Kidney glomerular epithelial cell (primary cell): ENCODE measurements around the gene CTRL.

ENCODE experiments used
- DNase-seq: peaks from one replicate; lab custom pipeline; 2025; lab: John Stamatoyannopoulos, UW

Gene CTRL

DNA sequence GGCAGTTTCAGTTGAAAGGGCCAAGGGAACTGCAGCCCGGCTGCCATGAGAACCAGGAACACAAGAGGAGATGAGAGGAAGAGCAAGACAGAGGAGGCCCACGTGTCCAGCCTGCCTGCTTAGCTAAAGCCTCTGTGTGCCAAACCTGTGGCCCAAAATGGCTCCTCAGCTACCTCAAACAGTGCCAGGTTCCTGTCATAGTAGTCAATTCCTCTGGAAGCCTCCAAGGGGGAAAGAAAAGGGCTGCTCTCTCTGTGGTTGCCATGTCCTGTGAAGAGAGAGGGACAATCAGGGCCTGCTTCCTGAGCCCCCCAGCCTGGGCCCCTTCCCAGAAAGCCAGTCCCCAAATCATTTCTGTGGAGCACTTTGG is 31.6 kb upstream of the CTRL start:
- DNase-seq: no peak

GRCh38 chr16:67962135-67962534 is 30.5 kb upstream of the CTRL start:
- DNase-seq: no peak

- DNase-seq: no peak
Measured at GRCh38 chr16:67961551-67961957, 29.9 kb upstream of the CTRL start.

- DNase-seq: no peak
Measured at GRCh38 chr16:67959536-67960329, 28.1 kb upstream of the CTRL start.

DNA sequence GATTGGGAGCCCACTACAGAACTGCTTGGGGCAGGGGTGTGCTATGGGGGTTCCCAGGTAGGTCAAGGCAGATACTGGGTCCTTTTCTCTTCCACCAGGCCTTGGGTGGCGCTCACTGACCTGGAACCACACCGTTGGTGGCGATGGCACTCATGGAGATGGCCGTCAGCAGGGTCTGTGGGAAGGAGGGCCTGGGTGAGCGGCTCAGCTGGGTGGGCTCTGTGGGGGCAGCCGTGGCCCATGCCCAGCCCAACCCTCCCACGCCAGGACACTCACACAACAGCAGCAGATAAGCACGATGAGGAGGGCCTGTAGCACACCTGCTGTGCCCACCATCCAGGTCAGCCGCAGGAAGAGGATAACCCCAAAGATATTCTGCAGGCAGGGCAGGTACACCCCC is 26.0 kb upstream of the CTRL start:
- DNase-seq: no peak

- DNase-seq: no peak
Measured at GRCh38 chr16:67954421-67955196, 22.9 kb upstream of the CTRL start.

DNA sequence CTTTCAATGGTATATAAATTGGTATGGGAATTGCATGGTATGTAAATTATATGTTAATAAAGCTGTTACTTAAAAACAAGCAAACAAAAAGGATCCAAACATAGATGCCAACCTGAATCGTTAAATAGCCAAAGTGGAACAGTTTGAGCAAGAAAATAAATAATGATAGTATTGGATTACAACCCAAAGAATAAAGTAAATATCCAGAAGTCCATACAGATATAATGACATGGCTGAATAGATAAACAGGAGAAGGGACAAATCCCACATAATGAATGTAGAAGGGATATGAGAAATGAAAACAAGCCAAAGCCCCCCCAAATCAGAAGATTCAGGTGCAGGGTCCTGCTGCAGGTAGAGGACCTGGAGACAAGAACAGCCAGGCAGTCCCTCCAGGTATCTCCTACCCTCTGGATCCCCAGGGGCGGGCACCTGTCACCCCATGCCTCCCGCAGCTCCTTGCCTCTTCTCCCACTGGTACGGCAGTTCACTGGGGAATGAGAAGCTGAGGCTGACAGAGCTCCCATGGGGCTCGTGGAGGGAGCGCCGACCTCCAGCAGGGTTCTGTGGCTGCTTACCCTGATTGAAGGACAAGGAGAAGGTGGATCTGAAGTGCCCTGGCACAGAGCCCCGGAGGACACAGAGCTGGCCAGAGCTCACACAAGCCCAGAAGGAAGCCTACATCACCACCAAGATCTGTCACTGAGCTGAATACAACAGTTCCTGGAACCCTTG is 22.1 kb upstream of the CTRL start:
- no peak for DNase-seq

DNA sequence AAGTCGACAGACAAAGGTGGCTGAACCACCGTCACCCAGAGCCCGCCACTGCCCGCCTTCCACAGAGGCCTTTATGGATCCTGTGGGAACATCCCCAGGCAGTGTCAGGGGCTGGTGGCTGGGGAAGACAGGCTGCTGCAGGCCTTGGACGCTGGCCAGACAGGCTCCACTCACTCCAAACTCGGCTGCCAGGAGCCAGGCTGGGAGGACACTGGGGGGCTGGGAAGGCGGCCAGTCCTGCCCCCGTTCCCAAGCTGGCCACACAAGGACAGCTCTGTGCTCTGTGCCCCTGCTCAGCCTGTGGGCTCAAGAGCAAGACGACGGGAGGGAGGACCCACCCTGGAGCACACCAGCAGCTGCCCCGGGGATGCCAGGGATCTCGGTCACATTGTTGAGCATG is 19.8 kb upstream of the CTRL start:
- DNase-seq: no peak

DNA sequence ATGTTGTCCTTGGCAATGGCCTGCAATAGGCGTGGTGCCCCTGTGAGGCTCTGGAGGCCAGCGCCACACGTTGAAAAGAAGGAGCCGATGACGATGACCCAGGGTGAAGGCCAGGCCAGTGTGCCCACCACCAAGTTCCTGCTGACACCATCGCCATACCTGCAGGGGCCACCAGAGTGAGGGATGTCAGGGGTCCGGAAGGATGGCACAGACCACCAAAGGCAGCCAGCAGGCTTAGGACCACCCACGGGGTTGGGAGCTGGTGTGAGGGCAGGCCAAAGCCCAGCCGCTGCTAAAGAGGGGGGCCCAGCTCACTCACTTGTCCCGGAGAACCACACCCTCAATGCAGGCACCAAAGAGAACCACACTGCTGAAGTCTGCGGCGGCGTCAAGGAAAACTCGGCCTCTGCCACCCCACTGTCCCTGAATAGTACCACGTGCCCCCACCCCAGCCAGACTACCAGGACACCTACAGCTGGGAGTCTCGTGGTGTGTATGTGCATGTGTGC is 18.7 kb upstream of the CTRL start:
- DNase-seq: no peak

DNA sequence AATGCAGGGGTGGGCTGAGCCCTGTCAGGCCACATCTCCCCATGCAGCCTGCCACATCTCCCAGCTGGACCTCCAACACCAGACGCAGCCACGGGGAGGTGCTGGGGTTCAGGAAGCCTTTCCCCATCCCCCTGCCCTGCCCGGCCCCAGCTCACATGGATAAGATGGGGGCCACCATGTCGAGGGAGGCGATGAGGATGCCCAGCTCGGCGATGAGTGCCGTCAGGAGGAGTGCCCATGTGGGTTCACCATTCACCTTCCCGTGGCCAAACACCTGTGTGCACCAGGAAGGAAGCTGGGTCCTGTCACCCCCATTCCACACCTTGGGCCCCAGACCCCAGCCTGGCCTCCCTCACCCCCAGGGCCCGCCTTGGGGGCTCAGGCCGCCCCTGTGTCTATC is 18.0 kb upstream of the CTRL start:
- DNase-seq: no peak

GRCh38 chr16:67948015-67948414 is 16.4 kb upstream of the CTRL start:
- DNase-seq: no peak

GRCh38 chr16:67946966-67947558 is 15.4 kb upstream of the CTRL start:
- DNase-seq: no peak

DNA sequence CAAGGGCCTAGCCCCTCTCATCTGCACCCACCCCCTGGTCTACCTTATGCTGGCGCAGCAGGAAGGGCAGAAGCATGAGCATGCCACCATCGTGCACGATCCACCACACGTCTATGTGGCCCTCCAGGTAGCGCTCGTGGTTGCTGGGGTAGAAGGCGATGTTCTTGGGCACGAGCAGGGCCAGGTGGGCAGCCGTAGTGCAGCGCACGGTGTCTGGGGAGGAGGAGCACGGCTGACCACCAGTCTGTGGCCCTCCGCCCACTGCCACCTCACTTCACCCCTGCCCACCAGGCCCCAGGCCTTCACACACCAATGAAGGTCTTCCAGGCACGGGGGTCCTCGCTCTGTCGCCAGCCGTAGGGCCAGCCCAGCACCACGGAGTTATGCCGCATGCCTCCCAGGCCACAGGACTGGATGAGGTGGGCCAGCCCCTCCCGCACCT is 14.5 kb upstream of the CTRL start:
- DNase-seq: no peak

DNA sequence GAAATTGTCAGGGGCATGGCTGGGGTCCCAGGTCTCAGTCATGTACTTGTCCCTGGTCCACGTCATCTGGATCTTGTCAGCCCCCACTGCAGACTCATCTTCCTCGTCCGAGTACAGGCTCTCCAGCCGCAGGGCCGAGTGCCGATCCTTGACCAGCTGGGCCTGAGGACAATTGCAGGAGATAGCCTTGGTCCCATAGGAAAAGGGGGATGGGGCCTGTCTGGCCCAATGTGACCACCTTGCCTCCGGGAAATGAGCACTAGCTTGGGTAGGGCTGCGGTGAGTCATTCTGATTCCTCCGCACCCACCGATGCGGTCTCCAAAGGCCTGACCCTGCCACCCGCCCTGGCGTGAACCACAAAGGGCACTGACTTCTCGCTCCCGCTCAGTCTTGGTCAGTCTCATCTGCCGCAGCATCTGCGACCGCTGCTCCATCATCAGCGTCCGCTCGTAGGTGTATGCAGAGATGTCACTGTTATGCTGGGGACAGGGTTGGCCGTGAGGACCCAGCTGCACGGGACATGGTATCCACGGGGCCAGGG is 13.8 kb upstream of the CTRL start:
- DNase-seq: no peak

DNA sequence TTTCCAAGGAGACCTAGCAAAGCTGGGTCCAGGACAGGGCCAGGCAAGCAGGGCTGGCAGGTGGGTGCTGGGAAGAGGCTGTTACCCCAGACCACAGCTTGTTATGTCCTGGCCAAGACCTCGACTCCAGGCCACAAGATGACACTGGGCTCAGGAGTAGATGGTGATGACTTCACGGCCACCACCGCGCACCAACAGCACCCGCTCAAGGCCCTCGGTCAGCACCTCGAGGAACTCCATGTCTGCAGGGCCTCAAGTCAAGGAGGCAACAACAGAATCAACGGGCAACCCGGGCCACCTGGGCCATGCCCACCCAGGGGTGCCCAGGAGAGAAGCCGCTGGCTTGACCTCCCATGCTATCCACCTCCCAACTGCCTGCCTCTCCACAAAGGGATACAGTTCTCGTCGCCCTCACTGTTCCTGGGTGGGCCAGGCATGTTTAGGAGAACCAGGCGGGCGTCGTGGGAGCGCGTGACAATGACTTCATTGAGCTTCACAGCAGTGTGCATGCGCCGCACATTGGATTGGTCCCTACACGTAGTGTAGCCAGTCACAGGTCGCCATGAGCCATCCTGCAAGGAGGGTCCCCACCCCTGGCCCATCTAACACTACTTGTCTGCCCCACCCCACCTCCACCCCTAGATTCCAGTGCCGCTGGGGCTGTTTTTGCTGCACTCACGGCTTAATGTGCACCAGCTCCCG is 13.2 kb upstream of the CTRL start:
- no peak for DNase-seq

DNA sequence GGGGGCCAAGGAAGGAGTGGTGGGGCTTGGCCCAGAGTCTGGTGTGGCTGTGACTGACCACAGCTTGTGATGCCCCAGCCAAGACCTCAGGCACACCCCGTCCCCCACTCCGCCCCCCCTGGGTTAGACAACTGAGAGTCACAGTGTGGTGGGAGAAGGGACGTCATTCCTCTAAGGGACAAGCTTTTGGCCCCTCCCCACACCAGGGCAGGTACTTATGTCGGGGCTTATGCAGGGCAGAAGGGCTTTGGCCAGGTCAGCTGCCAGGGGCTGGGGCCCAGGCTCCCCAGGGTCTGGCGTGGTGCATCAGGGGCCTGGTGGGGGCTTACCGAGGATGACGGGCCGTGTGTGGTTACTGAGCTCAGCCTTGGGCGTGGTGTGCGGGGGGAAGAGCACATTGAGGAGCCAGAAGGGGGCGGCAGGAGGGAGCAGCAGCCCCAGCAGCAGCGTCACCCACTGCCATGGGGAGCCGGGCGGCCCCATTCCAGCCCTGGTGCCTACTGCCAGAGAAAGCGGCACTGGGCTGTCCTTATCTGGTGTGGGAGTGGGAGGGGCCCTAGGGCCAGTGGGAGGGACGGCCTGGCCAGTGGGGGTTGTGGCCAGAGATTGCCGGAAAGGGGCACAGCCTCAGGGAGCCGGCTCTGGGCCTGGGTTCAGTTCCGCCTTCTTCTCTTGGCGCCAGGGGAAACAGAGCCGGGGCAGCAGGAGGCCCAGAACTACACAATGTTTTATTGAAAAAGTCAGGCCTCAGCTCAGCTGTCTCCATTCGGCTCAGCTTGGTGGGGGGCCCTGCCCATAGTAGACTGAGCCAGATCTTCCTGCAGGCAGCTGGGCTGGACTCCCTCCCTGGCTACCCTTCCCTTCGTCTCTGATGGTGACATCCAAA is 12.2 kb upstream of the CTRL start, which contains the start of gene LCAT:
Gene LCAT, minus strand, starts transcription at position 502 of the 886 bp plus-strand sequence. Its CDS starts 19 bp downstream, at position 483.
- DNase-seq: no peak

GRCh38 chr16:67943256-67943618 is 11.6 kb upstream of the CTRL start:
- no peak for DNase-seq

DNA sequence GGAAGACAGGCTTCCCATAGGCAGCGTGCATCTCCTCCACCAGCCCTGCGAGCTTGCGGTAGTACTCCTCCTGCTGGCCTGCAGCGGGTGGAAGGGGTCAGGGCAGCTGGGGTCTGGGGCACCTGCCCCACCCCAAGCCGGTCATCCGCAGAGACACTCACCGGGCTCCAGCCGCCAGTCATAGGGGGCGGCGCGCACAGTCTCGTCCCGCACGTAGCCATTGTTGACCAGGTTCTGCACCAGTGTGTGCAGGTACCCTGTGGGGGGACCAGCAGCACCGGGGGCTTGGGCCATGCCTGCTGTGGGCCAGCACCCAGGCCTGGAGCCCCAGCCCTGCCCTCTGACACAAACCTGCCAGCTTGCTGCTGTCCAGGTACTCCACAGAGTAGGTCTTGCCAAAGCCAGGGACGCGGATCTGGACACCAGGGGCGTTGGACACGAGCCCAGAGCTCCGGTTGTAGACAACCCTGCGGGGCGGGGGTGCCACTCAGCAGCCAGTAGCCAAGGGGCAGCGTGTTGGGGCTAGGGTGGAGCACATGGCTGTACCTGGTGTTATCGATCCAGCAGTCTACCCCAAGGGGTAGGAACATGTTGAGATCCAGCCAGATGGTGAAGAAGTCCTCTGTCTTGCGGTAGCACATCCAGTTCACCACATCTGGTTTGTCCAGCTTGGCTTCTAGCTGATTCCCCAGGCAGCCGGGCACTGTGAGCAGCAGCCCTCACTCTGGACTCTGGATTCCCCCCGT is 11.0 kb upstream of the CTRL start:
- no peak for DNase-seq

- peak; percentile 11 for DNase-seq
Measured at GRCh38 chr16:67942200-67942509, 10.5 kb upstream of the CTRL start.
